ENCODE results near the gene CPA4.

DNA sequence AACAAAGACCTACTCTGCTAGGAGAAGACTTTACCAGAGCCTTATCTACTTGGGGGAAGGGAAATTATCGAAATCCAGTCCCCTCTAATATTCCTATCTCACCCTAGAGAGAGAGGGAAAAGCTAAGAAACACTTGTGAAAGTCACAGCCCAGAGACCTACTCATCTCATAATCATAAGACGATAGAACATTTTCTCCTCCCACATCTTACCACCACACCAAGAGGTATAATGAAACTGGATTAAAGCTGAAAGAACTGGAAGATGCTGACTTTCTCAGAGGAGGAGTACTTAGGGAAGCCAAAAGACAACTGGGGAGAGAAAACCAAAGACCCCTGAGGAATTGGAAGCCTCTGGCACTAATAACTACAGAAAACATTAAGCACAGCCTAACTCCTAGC lies 40.9 kb downstream of the CPA4 start:
- TF ChIP-seq POLR2A (IDR thresholded peaks at IDR 0.05): no peak
- TF ChIP-seq, protein P1, sequence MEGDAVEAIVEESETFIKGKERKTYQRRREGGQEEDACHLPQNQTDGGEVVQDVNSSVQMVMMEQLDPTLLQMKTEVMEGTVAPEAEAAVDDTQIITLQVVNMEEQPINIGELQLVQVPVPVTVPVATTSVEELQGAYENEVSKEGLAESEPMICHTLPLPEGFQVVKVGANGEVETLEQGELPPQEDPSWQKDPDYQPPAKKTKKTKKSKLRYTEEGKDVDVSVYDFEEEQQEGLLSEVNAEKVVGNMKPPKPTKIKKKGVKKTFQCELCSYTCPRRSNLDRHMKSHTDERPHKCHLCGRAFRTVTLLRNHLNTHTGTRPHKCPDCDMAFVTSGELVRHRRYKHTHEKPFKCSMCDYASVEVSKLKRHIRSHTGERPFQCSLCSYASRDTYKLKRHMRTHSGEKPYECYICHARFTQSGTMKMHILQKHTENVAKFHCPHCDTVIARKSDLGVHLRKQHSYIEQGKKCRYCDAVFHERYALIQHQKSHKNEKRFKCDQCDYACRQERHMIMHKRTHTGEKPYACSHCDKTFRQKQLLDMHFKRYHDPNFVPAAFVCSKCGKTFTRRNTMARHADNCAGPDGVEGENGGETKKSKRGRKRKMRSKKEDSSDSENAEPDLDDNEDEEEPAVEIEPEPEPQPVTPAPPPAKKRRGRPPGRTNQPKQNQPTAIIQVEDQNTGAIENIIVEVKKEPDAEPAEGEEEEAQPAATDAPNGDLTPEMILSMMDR (IDR thresholded peaks at IDR 0.05): no peak

Measured in lower leg skin (tissue), 3 donors.